ENCODE results near the gene SYCE1.

Gene SYCE1

DNA sequence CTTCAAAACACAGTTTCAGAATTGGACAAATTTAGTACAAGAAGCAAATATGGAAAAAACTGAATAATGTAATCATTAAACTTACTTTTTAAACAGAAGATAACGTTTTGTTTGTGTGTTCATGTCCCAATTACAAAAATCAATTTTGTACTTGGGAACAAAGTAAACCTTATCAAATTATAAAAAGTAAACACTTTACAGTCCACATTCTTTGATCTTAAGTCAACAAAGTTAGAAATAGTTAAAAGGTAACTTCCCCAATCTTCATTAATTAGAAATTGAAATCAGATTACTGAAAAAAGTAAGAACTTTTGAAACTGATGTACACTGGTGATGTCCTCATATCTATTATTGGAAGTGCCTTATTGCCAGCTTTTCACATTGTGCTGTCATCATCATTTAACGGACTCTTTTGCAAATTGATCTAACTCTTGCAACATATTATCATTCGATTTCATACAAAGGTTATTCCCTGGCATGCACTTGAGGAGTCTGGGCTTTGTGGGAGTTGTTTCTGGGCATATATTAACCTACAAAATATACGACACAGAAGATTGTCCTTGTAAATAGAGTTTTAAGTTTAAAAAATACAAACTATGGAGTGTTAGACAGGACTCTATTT, 53.4 kb downstream of the SYCE1 start:
- no peak for DNase-seq (ENCODE audit: low read depth, low spot score)

DNA sequence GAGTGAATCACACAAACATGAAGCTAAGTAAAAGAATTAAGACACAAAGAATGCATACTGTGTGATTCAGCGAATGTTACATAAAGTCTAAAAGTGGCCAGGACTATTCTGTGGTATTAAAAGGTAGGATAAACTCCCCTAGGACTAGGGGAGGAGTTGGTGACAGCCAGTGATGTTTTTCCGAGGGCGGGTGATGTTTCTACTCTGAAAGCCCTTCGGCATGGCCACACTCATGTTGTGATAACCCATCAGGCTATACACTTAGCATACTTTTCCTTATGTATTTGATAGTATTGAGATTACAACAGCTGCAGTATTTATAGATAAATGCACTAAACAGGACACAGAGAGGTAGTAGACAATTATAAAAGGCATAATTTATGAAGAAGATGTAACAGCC, 54.0 kb downstream of the SYCE1 start:
- no peak for DNase-seq (ENCODE audit: low read depth, low spot score)

DNA sequence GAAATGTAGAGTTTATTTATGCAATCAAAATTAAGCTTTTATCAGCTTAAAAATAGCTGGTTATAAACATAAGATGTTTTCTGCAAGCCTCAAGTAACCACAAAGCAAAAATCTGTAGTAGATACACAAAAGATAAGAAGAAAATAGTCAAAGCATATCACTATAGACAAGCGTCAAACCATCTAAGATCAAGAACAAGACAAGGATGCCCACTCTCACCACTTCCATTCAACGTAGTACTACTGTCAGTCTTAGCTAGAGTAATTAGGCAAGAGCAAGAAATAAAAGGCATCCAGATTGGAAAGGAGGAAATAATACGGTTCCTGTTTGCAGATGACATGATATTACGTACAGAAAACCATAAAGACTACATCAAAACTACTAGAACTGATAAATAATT, 55.7 kb downstream of the SYCE1 start:
- no peak for DNase-seq (ENCODE audit: low read depth, low spot score)

Measured in iPS DF 19.7 (cell line).